Erythroblast (primary cell): ENCODE data around the gene FERD3L.

Experiments used
- GATA1 ChIP-seq: IDR thresholded peaks from 2 replicates; pipeline ENCODE4 v1.6.1; 2011; ENCODE audit warnings: low read depth, mild to moderate bottlenecking, control low read depth, low read length, moderate library complexity
- POLR2A ChIP-seq: IDR thresholded peaks from 2 replicates; pipeline ENCODE4 v1.6.1; 2011; ENCODE audit warnings: mild to moderate bottlenecking, low read length

DNA sequence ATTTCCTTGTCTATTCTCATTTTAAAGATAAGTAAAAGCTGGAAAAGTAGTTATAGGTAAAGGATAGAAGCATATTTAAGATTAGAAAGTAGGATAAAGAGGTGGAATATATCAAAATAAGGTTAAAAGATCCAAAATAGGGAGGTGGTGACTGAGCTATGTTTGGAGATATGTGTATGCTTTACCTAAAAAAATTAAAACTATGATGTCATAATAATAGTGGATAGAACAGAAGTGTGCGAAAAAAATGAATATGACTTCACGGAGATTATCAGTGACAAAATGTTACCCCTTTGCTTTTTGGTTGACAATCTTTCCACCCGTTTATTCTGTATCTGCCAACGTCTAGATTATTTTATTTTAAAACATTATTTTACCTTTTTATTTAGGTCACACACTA lies 33.4 kb upstream of the FERD3L start:
- TF ChIP-seq POLR2A (no peak), GATA1 (no peak)
